ENCODE measurements around the gene PRKG1.
"Not testable (repeated sequence)": the region's sequence is repeated elsewhere in the genome, so short reads cannot be mapped to it uniquely, and the experiment has no call there.

PRKG1 gene

DNA sequence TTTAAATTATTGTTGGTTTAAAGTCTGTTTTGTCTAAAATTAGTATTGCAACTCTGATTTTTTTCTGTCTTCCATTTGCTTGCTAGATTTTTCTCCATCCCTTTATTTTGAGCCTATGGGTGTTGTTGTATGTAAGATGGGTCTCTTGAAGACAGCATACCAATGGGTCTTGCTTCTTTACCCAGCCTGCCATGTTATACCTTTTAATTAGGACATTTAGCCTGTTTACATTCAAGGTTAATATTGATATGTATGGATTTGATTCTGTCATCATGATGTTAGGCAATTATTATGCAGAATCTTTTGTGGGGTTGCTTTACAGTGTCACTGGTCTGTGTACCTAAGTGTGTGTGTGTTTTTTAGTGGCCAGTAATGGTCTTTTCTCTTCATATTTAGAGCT, 906.5 kb downstream of the PRKG1 start:
- no peak for DNase-seq

DNA sequence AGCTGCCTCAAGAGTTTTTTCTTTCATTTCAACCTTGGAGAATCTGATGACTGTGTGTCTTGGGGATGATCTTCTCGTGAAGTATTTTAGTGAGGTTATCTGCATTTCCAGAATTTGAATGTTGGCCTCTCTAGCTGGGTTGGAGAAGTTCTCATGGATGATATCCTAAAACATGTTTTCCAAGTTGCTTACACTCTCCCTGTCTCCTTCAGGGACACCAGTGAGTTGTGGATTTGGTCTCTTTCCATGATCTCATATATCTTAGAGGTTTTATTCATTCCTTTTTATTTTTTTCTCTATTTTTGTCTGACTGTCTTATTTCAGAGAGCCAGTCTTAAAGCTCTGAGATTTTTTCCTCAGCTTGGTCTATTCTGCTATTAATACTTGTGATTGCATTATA, 907.4 kb downstream of the PRKG1 start:
- DNase-seq, result no peak

DNA sequence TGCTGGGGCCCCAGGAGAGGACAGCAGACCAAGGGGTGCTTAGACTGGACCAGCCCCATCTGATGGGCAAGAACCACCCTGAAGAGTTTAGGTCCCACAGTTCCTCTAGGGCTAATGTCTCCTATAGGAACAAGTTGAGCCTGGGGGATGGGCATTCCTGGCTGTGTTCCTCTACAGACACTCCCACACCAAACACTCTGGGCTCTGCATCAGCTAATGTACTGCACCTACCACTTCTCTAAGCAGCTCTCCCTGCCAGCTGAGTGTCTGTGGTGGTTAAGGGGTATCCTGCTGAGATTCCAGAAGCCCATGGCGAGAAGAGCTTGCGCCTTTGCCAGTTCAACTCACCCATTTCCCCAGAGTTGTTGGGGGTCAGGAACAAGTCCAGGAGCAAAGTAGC, 909.2 kb downstream of the PRKG1 start:
- DNase-seq, result no peak

GRCh38 chr10:51985336-51985735, 911.0 kb downstream of the PRKG1 start:
- DNase-seq, result no peak

GRCh38 chr10:51986516-51986915, 912.2 kb downstream of the PRKG1 start:
- no peak for DNase-seq

DNA sequence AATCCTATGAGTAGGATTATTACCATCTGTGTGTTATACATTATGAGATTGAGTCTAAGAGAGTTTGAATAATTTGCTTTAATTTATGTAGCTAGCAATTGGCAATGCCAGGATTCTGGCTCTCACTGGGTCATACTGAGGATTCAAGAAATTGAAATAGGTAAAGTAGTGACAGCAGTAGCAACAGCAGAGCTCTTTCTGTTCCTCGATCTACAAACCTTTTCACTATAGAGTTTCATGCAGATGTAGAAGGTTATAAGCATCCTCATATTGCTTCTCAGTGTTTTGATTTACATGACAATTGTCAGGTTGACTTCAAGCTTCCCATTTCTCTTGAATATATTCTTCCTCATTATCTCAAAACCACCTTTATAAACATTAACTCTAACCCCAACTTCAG, 919.2 kb downstream of the PRKG1 start:
- no peak for DNase-seq

DNA sequence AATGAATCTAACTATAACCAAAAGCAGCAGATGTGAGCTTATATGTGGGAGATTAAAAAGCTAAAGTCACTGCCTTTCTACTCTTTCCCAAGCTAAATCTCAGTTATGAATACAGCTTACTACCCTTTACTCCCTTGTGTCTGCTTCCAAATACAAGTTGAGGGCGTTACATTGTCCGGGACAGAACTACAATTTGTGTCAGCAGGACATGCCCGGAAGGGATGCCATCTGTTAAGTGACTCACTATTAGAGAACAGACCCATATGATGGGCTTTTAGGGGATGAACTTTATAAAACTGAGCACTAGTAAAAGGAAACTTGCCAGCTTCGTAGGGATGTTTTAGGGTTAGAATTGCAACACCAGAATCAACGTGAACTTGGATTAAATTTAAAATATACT, 924.8 kb downstream of the PRKG1 start:
- no peak for DNase-seq

GRCh38 chr10:52004342-52004949, 930.2 kb downstream of the PRKG1 start:
- DNase-seq, result no peak

GRCh38 chr10:52007091-52007490, 932.8 kb downstream of the PRKG1 start:
- DNase-seq, result no peak

DNA sequence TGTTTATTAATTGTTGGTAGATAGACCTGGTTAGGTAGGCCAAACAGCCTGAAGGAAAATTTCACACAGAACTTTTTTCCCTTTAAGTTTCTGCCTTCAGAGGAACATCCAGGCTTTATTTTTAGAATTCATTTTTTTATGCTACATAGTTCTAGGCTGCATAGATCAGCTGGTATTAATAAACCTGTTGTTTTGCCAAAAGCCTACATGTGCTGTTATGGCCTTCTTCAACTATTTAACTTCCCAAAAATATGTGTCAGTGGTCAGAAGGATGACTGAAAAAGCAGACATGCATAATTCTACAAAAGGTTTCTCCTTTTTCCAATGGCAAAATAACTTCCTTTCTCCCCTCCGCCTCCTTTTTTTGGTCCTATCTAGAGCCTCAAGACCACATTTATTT, 936.8 kb downstream of the PRKG1 start:
- no peak for DNase-seq

- no peak for DNase-seq
Observed at GRCh38 chr10:52019077-52019555, 944.8 kb downstream of the PRKG1 start.

- no peak for DNase-seq
Observed at GRCh38 chr10:52019656-52020055, 945.4 kb downstream of the PRKG1 start.

GRCh38 chr10:52020173-52020572, 945.9 kb downstream of the PRKG1 start:
- no peak for DNase-seq

GRCh38 chr10:52020702-52021101, 946.4 kb downstream of the PRKG1 start:
- DNase-seq, result no peak

DNA sequence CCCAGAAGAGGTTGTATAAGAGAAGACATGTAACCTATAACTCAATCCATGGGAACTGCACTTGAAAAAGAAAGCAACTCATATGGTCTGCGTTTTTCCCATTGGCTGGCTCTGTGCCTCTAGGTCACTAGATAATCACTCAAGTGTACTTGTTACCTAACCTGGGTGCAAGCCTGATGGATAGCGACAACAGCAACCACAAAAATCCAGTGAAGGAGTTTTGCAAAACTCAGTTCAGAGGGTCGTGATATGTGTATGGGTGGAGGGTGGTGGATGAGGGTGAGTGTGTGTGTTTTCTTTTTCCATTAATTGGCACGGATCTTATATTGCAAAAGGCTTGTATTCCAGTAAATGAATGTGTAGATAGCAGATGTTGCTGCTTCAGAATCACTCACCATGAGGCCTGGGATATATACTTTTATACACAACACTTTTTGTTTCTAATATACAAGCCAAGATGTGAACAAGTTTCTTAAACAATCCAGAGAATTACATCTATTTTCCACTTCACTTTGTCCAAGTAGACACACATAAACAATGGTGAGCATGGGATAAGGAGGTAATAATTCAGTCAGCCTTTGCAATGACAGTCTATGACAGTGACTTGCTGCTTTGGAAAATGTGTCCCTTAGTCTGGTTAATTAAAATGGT, 952.9 kb downstream of the PRKG1 start:
- DNase-seq, result no peak

DNA sequence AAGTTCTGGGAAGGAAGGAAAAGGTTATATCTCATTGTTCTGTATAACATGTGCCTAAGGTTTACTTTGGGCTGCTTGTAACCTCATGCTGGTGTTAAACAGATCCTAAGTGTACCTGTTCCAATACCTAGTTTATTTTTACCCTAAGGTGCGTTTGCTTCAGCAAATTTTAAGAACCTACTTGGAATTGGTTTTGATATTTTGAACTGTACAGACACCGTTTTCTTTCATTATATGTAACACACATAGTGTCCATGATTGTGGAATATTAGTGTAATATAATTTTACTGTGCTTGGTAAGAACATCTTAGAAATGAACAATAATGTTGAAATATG, 954.2 kb downstream of the PRKG1 start:
- DNase-seq, result no peak

- DNase-seq, result no peak
Observed at GRCh38 chr10:52029628-52030027, 955.3 kb downstream of the PRKG1 start.

GRCh38 chr10:52030051-52030790, 955.9 kb downstream of the PRKG1 start:
- no peak for DNase-seq

GRCh38 chr10:52030975-52031374, 956.7 kb downstream of the PRKG1 start:
- DNase-seq, result no peak

GRCh38 chr10:52031771-52032170, 957.5 kb downstream of the PRKG1 start:
- no peak for DNase-seq

GRCh38 chr10:52032681-52033629, 958.7 kb downstream of the PRKG1 start:
- DNase-seq, result no peak

GRCh38 chr10:52039002-52039793, 964.9 kb downstream of the PRKG1 start:
- DNase-seq, result not testable (repeated sequence)
